OCI-LY1 (cell line): ENCODE data around the gene AGAP2.

ENCODE experiments used
- H2AFZ ChIP-seq: fragments of 200-600 bp; sonication (generic), shearing (Covaris generic); 2 replicates; pipeline ENCODE4 v1.6.0; 2014; ENCODE audit warnings: antibody characterized with exemption, mild to moderate bottlenecking, low read length
- H3F3A ChIP-seq: fragments of 200-600 bp; sonication (generic), shearing (Covaris generic); 2 replicates; pipeline ENCODE4 v1.6.0; 2014; ENCODE audit warnings: mild to moderate bottlenecking, antibody characterized with exemption, low read length, moderate library complexity; ENCODE audit not compliant: insufficient read depth
- H3K27ac ChIP-seq: fragments of 200-600 bp; sonication (generic); 2 replicates; pipeline ENCODE4 v1.5.1; 2014; ENCODE audit warnings: low read length, mixed run types, mild to moderate bottlenecking, low read depth; ENCODE audit not compliant: poor library complexity, severe bottlenecking
- H3K27me3 ChIP-seq: fragments of 200-600 bp; sonication (generic); 2 replicates; pipeline ENCODE4 v1.6.0; 2014; ENCODE audit warnings: antibody characterized with exemption, mild to moderate bottlenecking, low read length, moderate library complexity; ENCODE audit not compliant: insufficient read depth
- H3K36me3 ChIP-seq: fragments of 200-600 bp; sonication (generic); 2 replicates; pipeline ENCODE4 v1.6.1; 2014; ENCODE audit warnings: mild to moderate bottlenecking, antibody characterized with exemption, low read length, moderate library complexity, mixed read lengths; ENCODE audit not compliant: insufficient read depth
- H3K4me1 ChIP-seq: fragments of 200-600 bp; sonication (generic); 2 replicates; pipeline ENCODE4 v1.5.1; 2014; ENCODE audit warnings: mild to moderate bottlenecking, low read length, moderate library complexity; ENCODE audit not compliant: insufficient read depth, severe bottlenecking
- H3K4me2 ChIP-seq: fragments of 200-600 bp; sonication (generic), shearing (Covaris generic); 2 replicates; pipeline ENCODE4 v1.6.1; 2014; ENCODE audit warnings: low read length
- H3K4me3 ChIP-seq: fragments of 200-600 bp; sonication (generic); 2 replicates; pipeline ENCODE4 v1.5.1; 2014; ENCODE audit warnings: low read length, low read depth, mild to moderate bottlenecking, mixed read lengths; ENCODE audit not compliant: poor library complexity, severe bottlenecking
- H3K79me2 ChIP-seq: fragments of 200-600 bp; shearing (Covaris generic); 2 replicates; pipeline ENCODE4 v1.6.1; 2016; ENCODE audit warnings: mixed run types, low read length, mixed read lengths; ENCODE audit not compliant: insufficient read depth
- H3K9ac ChIP-seq: fragments of 200-600 bp; sonication (generic), shearing (Covaris generic); 2 replicates; pipeline ENCODE4 v1.6.1; 2014; ENCODE audit warnings: mild to moderate bottlenecking, low read length, mixed read lengths
- H3K9me2 ChIP-seq: fragments of 200-600 bp; sonication (generic), shearing (Covaris generic); 2 replicates; pipeline ENCODE4 v1.6.1; 2014; ENCODE audit warnings: low read depth, mild to moderate bottlenecking, low read length, mixed read lengths
- H3K9me3 ChIP-seq: fragments of 200-600 bp; shearing (Covaris generic); 2 replicates; pipeline ENCODE4 v1.6.1; 2014; ENCODE audit warnings: low read length, mixed read lengths
- H4K20me1 ChIP-seq: fragments of 200-600 bp; sonication (generic), shearing (Covaris generic); 2 replicates; pipeline ENCODE4 v1.6.0; 2016; ENCODE audit warnings: mild to moderate bottlenecking, low read length; ENCODE audit not compliant: insufficient read depth
- CTCF ChIP-seq: fragments of 200-600 bp; sonication (generic), shearing (Covaris generic); IDR thresholded peaks from 2 replicates; pipeline ENCODE4 v1.5.1; 2017; ENCODE audit warnings: mild to moderate bottlenecking, antibody characterized with exemption, low read length, moderate library complexity, mixed read lengths
- EZH2 ChIP-seq: fragments of 200-600 bp; sonication (generic), shearing (Covaris generic); IDR thresholded peaks from 2 replicates; pipeline ENCODE4 v1.8.0; 2017; ENCODE audit warnings: borderline replicate concordance, mixed run types, mild to moderate bottlenecking, antibody characterized with exemption, low read length, moderate library complexity, mixed read lengths

AGAP2 gene

DNA sequence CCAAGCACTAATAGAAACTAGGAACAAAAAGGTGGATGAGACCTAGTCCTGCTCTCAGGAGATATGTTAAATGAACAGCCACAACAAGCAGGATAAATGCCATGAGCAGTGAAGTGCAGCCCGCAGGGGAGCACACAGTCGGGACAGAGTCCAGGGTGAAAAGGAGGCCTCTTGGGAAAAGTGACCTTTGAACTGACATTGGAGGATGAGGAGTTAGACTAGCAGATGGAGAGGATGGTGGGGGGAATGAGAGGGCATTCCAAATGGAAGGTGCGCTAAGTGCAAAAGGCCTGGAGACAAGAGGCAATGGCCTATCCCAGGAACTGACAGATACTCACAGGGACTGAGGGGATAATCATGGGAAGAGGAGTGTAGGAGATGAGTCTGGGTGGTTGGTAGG is 40.1 kb downstream of the AGAP2 start:
- H3K9me2 ChIP-seq, result no peaks in the 10 kb centered on the region
- peaks cover 11% of the 10 kb centered on the region for H3K4me1 ChIP-seq
- H3K27ac ChIP-seq, result no peak overlapping the region
- no peak overlapping the region for H2AFZ ChIP-seq
- H3F3A ChIP-seq, result no peaks in the 10 kb centered on the region
- no peak overlapping the region for H3K4me3 ChIP-seq
- H3K9ac ChIP-seq, result no peak overlapping the region
- peaks cover 59% of the 10 kb centered on the region for H3K36me3 ChIP-seq
- TF ChIP-seq CTCF, result no peak
- no peak for TF ChIP-seq EZH2
- peaks cover 9% of the 10 kb centered on the region; the same call in 1 of the 2 replicates for H3K9me3 ChIP-seq
- H3K79me2 ChIP-seq, result 0 out of 2 replicates have a peak, but pooled peaks cover 7% of the 10 kb centered on the region
- no peak overlapping the region for H3K4me2 ChIP-seq
- no peaks in the 10 kb centered on the region for H4K20me1 ChIP-seq
- H3K27me3 ChIP-seq, result no peaks in the 10 kb centered on the region

- Histone ChIP-seq H3K27ac (no peak overlapping the region), H3K36me3 (peaks cover 46% of the 10 kb centered on the region), H4K20me1 (no peaks in the 10 kb centered on the region), H3F3A (no peaks in the 10 kb centered on the region), H3K4me3 (no peak overlapping the region), H3K27me3 (no peaks in the 10 kb centered on the region), H3K9ac (no peak overlapping the region), H3K4me2 (no peak overlapping the region), H3K9me3 (0 out of 2 replicates have a peak, but pooled peaks cover under 1% of the 10 kb centered on the region), H2AFZ (no peak overlapping the region), H3K79me2 (0 out of 2 replicates have a peak, but pooled peaks cover 7% of the 10 kb centered on the region), H3K4me1 (peaks cover 16% of the 10 kb centered on the region), H3K9me2 (no peaks in the 10 kb centered on the region)
- TF ChIP-seq EZH2, result no peak
- TF ChIP-seq CTCF, result no peak
Measured at GRCh38 chr12:57697076-57697475, 41.5 kb downstream of the AGAP2 start.

GRCh38 chr12:57695770-57696432 is 42.6 kb downstream of the AGAP2 start:
- H3K9me3 ChIP-seq, result peaks cover 3% of the 10 kb centered on the region; the same call in 1 of the 2 replicates
- no peaks in the 10 kb centered on the region for H4K20me1 ChIP-seq
- TF ChIP-seq EZH2 (no peak), CTCF (no peak)
- H3K36me3 ChIP-seq, result peaks cover 37% of the 10 kb centered on the region
- no peak overlapping the region for H3K9ac ChIP-seq
- no peaks in the 10 kb centered on the region for H3K9me2 ChIP-seq
- no peak overlapping the region for H3K4me2 ChIP-seq
- H3K4me1 ChIP-seq, result peaks cover 16% of the 10 kb centered on the region
- H3K79me2 ChIP-seq, result 0 out of 2 replicates have a peak, but pooled peaks cover 7% of the 10 kb centered on the region
- H3K27me3 ChIP-seq, result no peaks in the 10 kb centered on the region
- no peak overlapping the region for H3K27ac ChIP-seq
- H2AFZ ChIP-seq, result no peak overlapping the region
- H3K4me3 ChIP-seq, result no peak overlapping the region
- no peaks in the 10 kb centered on the region for H3F3A ChIP-seq
